HUES64 (cell line): Measurements from ENCODE around the gene CPEB1. TPM values are rescaled to one million over a fixed set of nuclear protein-coding genes. Genes with fewer than 3 reads are reported as not detected.
A peak's percentile ranks its signal among the peaks of the same experiment; 100 is the strongest.

ENCODE experiments used
- H3K27ac ChIP-seq: 2 replicates; pipeline ENCODE4 v1.7.0; 2013; ENCODE audit warnings: low read depth, low read length, inconsistent platforms
- H3K27me3 ChIP-seq: 2 replicates; pipeline ENCODE4 v1.6.1; 2013; ENCODE audit warnings: mild to moderate bottlenecking, low read length; ENCODE audit not compliant: insufficient read depth
- H3K36me3 ChIP-seq: 2 replicates; pipeline ENCODE4 v1.6.1; 2013; ENCODE audit warnings: mild to moderate bottlenecking, low read length; ENCODE audit not compliant: insufficient read depth
- H3K4me1 ChIP-seq: 2 replicates; pipeline ENCODE4 v1.6.1; 2013; ENCODE audit warnings: mild to moderate bottlenecking, low read length, moderate library complexity; ENCODE audit not compliant: insufficient read depth
- H3K4me3 ChIP-seq: 2 replicates; pipeline ENCODE4 v1.5.1; 2013; ENCODE audit warnings: mild to moderate bottlenecking, low read length, moderate library complexity
- H3K9ac ChIP-seq: 2 replicates; pipeline ENCODE4 v1.6.1; 2013; ENCODE audit warnings: mild to moderate bottlenecking, low read depth, low read length
- H3K9me3 ChIP-seq: 2 replicates; pipeline ENCODE4 v1.6.1; 2013; ENCODE audit warnings: low read depth, low read length; ENCODE audit not compliant: insufficient read depth
- WGBS: fragments of 150-250, 120-280 bp; methylation state at CpG from one replicate; pipeline ENCODE4 v1.1.7; 2013; ENCODE audit warnings: missing lambda C conversion rate; 5-methylcytosine and 5-hydroxymethylcytosine counted together
- polyA plus RNA-seq, 2 experiments: library from polyadenylated mRNA; stranded (reverse); fragments of 50-300 nt; gene quantifications; one replicate each; pipeline ENCODE4 v1.2.3, GENCODE V29; 2013

The CPEB1 gene
- polyA plus RNA-seq (2013, experiment 1 of 2) = 1.8 TPM
- polyA plus RNA-seq (2013, experiment 2 of 2) = 3.1 TPM

DNA sequence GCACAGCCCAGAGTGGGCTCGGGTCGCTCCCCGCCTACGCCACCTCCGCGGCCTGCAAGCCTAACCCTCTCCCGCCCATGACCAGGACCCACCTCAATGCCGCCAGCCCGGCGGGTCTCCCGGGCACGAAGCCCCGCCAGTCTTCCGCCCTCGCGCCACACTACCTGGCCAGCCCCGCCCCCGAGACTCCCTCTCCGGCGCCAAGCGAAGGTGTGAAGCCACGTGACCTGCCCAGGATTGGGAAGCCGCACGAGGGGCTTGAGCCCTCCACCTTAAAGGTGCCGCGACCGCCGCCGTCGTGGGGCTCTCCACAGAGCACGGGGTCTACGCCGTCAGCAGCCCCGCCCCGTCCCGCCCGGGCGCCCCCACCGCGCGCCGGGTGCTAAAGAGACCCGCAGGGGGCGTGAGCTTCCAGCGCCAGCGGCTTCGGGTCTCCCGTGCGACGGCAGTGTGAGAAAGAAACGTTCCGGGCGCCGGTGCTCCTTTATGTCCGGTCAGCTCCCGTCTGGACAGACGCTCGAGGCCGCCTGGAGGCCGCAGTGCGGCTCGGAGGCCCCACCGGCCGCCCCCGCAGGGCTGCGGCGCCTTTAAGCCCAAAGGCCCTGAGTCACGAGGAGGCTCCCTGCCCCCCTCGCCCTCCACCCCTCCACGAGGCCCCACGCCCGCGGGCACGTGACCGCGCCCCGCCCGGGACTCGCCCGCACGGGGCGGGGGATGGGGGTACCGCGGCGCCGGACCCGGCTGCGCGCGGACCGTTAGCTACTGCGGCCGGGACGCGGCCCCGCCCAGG is at the start of gene CPEB1:
CPEB1 (minus strand) TSS at position 319 of the 790 bp plus-strand sequence. CDS start 18,904 bp downstream, outside the sequence.
- WGBS = 13% methylated on average over 96 of the region's 96 CpGs
- Histone ChIP-seq H3K36me3 (no peaks in the 10 kb centered on the region), H3K4me1 (no peaks in the 10 kb centered on the region; the same call in 1 of the 2 replicates), H3K9ac (no peak within 1 kb of the TSS), H3K9me3 (no peaks in the 10 kb centered on the region), H3K4me3 (peak within 1 kb of the TSS; percentile 44), H3K27ac (no peak within 1 kb of the TSS), H3K27me3 (peaks cover 80% of the 10 kb centered on the region)

DNA sequence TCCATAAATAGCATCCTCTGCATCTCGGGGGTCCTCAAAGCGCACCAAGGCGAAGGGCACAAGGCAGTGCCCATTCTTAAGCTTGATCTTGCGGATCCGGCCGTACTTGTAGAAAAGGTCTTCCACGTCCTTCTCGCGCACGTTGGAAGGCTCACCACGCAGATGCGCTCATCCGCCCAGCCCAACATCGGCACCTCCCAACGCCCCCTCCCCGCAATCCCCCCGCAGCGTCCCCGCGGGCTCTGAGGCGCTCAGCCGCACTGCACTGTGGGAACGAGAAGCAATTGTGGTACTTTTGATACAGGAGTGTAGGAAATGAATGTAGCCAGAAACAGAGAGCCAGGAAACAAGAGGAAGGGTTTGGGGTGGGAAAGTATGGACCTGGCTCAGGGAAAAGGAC is 45.0 kb upstream of the CPEB1 start:
- WGBS = 94% methylated on average over 23 of the region's 23 CpGs
- Histone ChIP-seq H3K4me3 (no peak overlapping the region), H3K36me3 (no peaks in the 10 kb centered on the region), H3K27me3 (no peaks in the 10 kb centered on the region), H3K27ac (no peak overlapping the region), H3K9ac (no peak overlapping the region), H3K4me1 (no peaks in the 10 kb centered on the region), H3K9me3 (no peaks in the 10 kb centered on the region)

- Histone ChIP-seq H3K9me3 (no peaks in the 10 kb centered on the region), H3K4me3 (no peak overlapping the region), H3K27me3 (no peaks in the 10 kb centered on the region), H3K9ac (no peak overlapping the region), H3K27ac (no peak overlapping the region), H3K36me3 (no peaks in the 10 kb centered on the region), H3K4me1 (no peaks in the 10 kb centered on the region)
- 98% methylated on average over 8 of the region's 8 CpGs for WGBS
Measured at GRCh38 chr15:82689147-82689546, 42.0 kb upstream of the CPEB1 start.

- Histone ChIP-seq H3K27ac (no peak overlapping the region), H3K9me3 (no peaks in the 10 kb centered on the region), H3K4me3 (no peak overlapping the region), H3K9ac (no peak overlapping the region), H3K27me3 (no peaks in the 10 kb centered on the region), H3K36me3 (no peaks in the 10 kb centered on the region), H3K4me1 (no peaks in the 10 kb centered on the region)
- 92% methylated on average over 10 of the region's 10 CpGs for WGBS
Measured at GRCh38 chr15:82688691-82689090, 41.5 kb upstream of the CPEB1 start.

DNA sequence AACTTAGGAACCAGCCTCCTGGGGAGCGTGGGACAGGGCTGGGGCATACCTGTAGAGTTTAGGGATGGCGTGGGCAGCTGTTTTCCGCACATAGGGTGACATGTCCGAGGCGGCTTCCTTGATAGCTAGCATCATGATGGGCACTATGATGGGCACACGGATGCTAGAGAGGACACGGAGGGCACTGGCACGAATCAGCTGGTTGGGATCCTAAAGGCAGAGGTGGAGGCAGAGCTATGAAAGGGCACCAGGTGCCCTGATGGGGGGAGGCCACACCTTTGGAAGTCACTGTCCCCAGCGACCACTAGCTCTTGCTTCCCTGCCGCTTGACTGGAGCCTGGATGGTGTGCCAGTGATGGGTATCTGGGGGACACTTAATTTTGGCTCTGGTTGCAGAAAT is 34.2 kb upstream of the CPEB1 start:
- peak overlapping the region; percentile 84 for H3K9ac ChIP-seq
- peak overlapping the region; percentile 74 for H3K4me3 ChIP-seq
- no peaks in the 10 kb centered on the region for H3K36me3 ChIP-seq
- no peak overlapping the region for H3K27ac ChIP-seq
- peaks cover 32% of the 10 kb centered on the region for H3K27me3 ChIP-seq
- no peaks in the 10 kb centered on the region; the same call in 1 of the 2 replicates for H3K4me1 ChIP-seq
- H3K9me3 ChIP-seq = no peaks in the 10 kb centered on the region
- WGBS = 94% methylated on average over 10 of the region's 10 CpGs

- no peaks in the 10 kb centered on the region for H3K9me3 ChIP-seq
Measured at GRCh38 chr15:82680200-82681102, 33.3 kb upstream of the CPEB1 start.

GRCh38 chr15:82679626-82680199 is 32.5 kb upstream of the CPEB1 start:
- Histone ChIP-seq H3K4me1 (no peaks in the 10 kb centered on the region; the same call in 1 of the 2 replicates), H3K9ac (peak overlapping the region; percentile 42; the same call in 1 of the 2 replicates), H3K9me3 (no peaks in the 10 kb centered on the region), H3K36me3 (no peaks in the 10 kb centered on the region), H3K27ac (no peak overlapping the region), H3K27me3 (peaks cover 32% of the 10 kb centered on the region), H3K4me3 (peak overlapping the region; percentile 74)
- WGBS = 30% methylated on average over 19 of the region's 19 CpGs

More at GRCh38 chr15:82680200-82681102, 33.3 kb upstream of the CPEB1 start:
- Histone ChIP-seq H3K9ac (peak overlapping the region; percentile 84), H3K27ac (peak overlapping the region; percentile 80; the same call in 1 of the 2 replicates), H3K27me3 (peaks cover 32% of the 10 kb centered on the region), H3K4me3 (peak overlapping the region; percentile 74), H3K36me3 (no peaks in the 10 kb centered on the region), H3K4me1 (no peaks in the 10 kb centered on the region; the same call in 1 of the 2 replicates)
- 2% methylated on average over 75 of the region's 76 CpGs for WGBS

GRCh38 chr15:82677720-82678323 is 30.7 kb upstream of the CPEB1 start:
- Histone ChIP-seq H3K4me1 (no peaks in the 10 kb centered on the region; the same call in 1 of the 2 replicates), H3K36me3 (no peaks in the 10 kb centered on the region), H3K9me3 (no peaks in the 10 kb centered on the region), H3K4me3 (no peak overlapping the region), H3K27ac (no peak overlapping the region), H3K27me3 (peaks cover 32% of the 10 kb centered on the region), H3K9ac (no peak overlapping the region)
- 90% methylated on average over 7 of the region's 7 CpGs for WGBS

- no peak overlapping the region for H3K4me3 ChIP-seq
- H3K36me3 ChIP-seq = no peaks in the 10 kb centered on the region
- WGBS = 91% methylated on average over 2 of the region's 2 CpGs
- H3K9ac ChIP-seq = no peak overlapping the region
- no peak overlapping the region for H3K27ac ChIP-seq
- no peaks in the 10 kb centered on the region for H3K4me1 ChIP-seq
- H3K9me3 ChIP-seq = no peaks in the 10 kb centered on the region
- H3K27me3 ChIP-seq = peaks cover 15% of the 10 kb centered on the region
Measured at GRCh38 chr15:82674873-82675272, 27.7 kb upstream of the CPEB1 start.

DNA sequence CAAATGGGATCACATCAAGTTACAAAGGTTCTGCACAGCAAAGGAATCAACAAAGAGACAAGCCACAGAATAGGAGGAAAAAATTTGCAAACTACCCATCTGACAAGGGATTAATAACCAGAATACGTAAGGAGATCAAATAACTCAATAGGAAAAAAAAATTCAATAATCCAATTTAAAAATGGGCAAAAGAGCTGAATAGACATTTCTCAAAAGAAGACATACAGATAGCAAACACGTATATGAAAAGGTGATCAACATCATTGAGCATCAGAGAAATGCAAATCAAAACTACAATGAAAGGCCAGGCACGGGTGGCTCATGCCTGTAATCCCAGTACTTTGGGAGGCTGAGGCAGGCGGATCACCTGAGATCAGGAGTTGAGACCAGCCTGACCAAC is 23.5 kb upstream of the CPEB1 start:
- Histone ChIP-seq H3K4me3 (no peak overlapping the region), H3K4me1 (no peaks in the 10 kb centered on the region), H3K36me3 (no peaks in the 10 kb centered on the region), H3K27ac (no peak overlapping the region), H3K27me3 (no peaks in the 10 kb centered on the region), H3K9me3 (no peaks in the 10 kb centered on the region), H3K9ac (no peak overlapping the region)
- 86% methylated on average over 3 of the region's 4 CpGs for WGBS
